H1 (cell line): Measurements from ENCODE around the gene SNAP29. TPM values are rescaled to one million over a fixed set of nuclear protein-coding genes. Genes with fewer than 3 reads are reported as not detected.

Experiments used
- ATF3 ChIP-seq: IDR thresholded peaks from 2 replicates; pipeline ENCODE4 v1.6.1; 2011; ENCODE audit warnings: low read depth, mild to moderate bottlenecking, low read length; ENCODE audit not compliant: insufficient read depth
- BCL11A ChIP-seq, 2 experiments: IDR thresholded peaks; one replicate each; pipeline ENCODE4 v1.6.1; 2011; ENCODE audit warnings: low read depth in 2 of 2, low read length in 2 of 2, mild to moderate bottlenecking in 2 of 2
- BRCA1 ChIP-seq: IDR thresholded peaks from 2 replicates; pipeline ENCODE4 v1.6.1; 2012; ENCODE audit warnings: low read depth, low read length, improper control_type of control experiment
- CBX8 ChIP-seq: fragments of 300-800, 300-1000 bp; sonication (generic); IDR thresholded peaks from 2 replicates; pipeline ENCODE4 v1.7.1; 2016; ENCODE audit warnings: low read depth, low read length, borderline replicate concordance
- CREB1 ChIP-seq: IDR thresholded peaks from 2 replicates; pipeline ENCODE4 v1.6.1; 2012; ENCODE audit warnings: inconsistent platforms
- KDM4A ChIP-seq: IDR thresholded peaks from one replicate; pipeline ENCODE4 v1.7.1; 2012; ENCODE audit warnings: low read depth, mild to moderate bottlenecking, moderate library complexity, low read length, inconsistent platforms; ENCODE audit not compliant: severe bottlenecking
- POLR2AphosphoS5 ChIP-seq: IDR thresholded peaks from 2 replicates; pipeline ENCODE4 v1.6.1; 2011; ENCODE audit warnings: low read depth, low read length
- POU5F1 ChIP-seq: IDR thresholded peaks from 2 replicates; pipeline ENCODE4 v1.6.1; 2011; ENCODE audit warnings: low read depth, mild to moderate bottlenecking, low read length, moderate library complexity
- RNF2 ChIP-seq: fragments of 200-900, 300-1000 bp; sonication (generic); IDR thresholded peaks from 2 replicates; pipeline ENCODE4 v1.7.1; 2016; ENCODE audit warnings: borderline replicate concordance, low read depth, mild to moderate bottlenecking, antibody characterized with exemption, low read length; ENCODE audit not compliant: poor library complexity, severe bottlenecking; ENCODE audit errors: missing control alignments
- SIRT6 ChIP-seq: IDR thresholded peaks from one replicate; pipeline ENCODE4 v1.7.1; 2012; ENCODE audit warnings: low read length, inconsistent platforms
- SP4 ChIP-seq: IDR thresholded peaks from 2 replicates; pipeline ENCODE4 v1.6.1; 2012; ENCODE audit warnings: low read length, inconsistent platforms
- polyA plus RNA-seq, 7 experiments: library from polyadenylated mRNA; depleted of rRNA in 3 of 7; stranded (reverse) in 5 of 7; unstranded in 2 of 7; fragments of >200 nt in 5 of 7; fragments of 200-250 nt in 2 of 7; gene quantifications; 1 replicate in 5 of 7; 2 replicates in 1 of 7; 4 replicates in 1 of 7; pipeline versions ENCODE4 v1.2.1 to v1.2.3, GENCODE V29; 2011 to 2013; ENCODE audit warnings: missing spikeins in 2 of 7, mixed read lengths in 2 of 7
- total RNA-seq: library from RNA; stranded (reverse); fragmentation: NEBNext Ultra II Directional; extraction: Animal tissue kit (Norgen Biotek cat#: 25700); gene quantifications from 2 replicates; pipeline ENCODE4 v1.2.1, GENCODE V29; 2021
- TF ChIP-seq, protein P1 (sequence below): fragments of 300-600 bp; sonication (generic); IDR thresholded peaks from 2 replicates; pipeline ENCODE4 v1.7.1; 2012; ENCODE audit warnings: low read length, moderate library complexity, mild to moderate bottlenecking, inconsistent platforms; ENCODE audit not compliant: insufficient replicate concordance

Gene SNAP29
- total and polyA plus RNA-seq, 2 of the 8 experiments (the other 6 are each of a cell fraction or from before 2014, with no cell fraction given), result 11.8 to 15.0 TPM

DNA sequence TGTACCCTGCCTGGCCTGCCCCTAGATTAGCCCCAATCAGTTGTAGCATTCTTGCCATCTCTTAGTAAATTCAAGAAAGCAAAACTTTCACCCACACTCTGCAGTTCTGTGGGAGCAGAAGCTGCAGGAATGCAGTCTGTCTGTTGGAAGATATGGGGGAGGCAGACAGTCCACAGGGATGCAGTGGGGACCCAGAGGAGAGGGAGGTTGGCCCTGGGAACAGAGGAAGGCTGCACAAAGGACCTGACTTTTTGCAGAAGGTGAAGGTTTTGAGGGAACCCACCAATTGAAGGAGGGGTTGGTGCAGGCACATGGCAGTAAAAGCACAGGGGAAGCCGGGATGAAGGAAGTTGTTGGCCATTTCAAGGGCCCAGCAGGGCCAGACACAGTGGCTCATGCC is 16.5 kb downstream of the SNAP29 start (continued):
- TF ChIP-seq, protein P1, sequence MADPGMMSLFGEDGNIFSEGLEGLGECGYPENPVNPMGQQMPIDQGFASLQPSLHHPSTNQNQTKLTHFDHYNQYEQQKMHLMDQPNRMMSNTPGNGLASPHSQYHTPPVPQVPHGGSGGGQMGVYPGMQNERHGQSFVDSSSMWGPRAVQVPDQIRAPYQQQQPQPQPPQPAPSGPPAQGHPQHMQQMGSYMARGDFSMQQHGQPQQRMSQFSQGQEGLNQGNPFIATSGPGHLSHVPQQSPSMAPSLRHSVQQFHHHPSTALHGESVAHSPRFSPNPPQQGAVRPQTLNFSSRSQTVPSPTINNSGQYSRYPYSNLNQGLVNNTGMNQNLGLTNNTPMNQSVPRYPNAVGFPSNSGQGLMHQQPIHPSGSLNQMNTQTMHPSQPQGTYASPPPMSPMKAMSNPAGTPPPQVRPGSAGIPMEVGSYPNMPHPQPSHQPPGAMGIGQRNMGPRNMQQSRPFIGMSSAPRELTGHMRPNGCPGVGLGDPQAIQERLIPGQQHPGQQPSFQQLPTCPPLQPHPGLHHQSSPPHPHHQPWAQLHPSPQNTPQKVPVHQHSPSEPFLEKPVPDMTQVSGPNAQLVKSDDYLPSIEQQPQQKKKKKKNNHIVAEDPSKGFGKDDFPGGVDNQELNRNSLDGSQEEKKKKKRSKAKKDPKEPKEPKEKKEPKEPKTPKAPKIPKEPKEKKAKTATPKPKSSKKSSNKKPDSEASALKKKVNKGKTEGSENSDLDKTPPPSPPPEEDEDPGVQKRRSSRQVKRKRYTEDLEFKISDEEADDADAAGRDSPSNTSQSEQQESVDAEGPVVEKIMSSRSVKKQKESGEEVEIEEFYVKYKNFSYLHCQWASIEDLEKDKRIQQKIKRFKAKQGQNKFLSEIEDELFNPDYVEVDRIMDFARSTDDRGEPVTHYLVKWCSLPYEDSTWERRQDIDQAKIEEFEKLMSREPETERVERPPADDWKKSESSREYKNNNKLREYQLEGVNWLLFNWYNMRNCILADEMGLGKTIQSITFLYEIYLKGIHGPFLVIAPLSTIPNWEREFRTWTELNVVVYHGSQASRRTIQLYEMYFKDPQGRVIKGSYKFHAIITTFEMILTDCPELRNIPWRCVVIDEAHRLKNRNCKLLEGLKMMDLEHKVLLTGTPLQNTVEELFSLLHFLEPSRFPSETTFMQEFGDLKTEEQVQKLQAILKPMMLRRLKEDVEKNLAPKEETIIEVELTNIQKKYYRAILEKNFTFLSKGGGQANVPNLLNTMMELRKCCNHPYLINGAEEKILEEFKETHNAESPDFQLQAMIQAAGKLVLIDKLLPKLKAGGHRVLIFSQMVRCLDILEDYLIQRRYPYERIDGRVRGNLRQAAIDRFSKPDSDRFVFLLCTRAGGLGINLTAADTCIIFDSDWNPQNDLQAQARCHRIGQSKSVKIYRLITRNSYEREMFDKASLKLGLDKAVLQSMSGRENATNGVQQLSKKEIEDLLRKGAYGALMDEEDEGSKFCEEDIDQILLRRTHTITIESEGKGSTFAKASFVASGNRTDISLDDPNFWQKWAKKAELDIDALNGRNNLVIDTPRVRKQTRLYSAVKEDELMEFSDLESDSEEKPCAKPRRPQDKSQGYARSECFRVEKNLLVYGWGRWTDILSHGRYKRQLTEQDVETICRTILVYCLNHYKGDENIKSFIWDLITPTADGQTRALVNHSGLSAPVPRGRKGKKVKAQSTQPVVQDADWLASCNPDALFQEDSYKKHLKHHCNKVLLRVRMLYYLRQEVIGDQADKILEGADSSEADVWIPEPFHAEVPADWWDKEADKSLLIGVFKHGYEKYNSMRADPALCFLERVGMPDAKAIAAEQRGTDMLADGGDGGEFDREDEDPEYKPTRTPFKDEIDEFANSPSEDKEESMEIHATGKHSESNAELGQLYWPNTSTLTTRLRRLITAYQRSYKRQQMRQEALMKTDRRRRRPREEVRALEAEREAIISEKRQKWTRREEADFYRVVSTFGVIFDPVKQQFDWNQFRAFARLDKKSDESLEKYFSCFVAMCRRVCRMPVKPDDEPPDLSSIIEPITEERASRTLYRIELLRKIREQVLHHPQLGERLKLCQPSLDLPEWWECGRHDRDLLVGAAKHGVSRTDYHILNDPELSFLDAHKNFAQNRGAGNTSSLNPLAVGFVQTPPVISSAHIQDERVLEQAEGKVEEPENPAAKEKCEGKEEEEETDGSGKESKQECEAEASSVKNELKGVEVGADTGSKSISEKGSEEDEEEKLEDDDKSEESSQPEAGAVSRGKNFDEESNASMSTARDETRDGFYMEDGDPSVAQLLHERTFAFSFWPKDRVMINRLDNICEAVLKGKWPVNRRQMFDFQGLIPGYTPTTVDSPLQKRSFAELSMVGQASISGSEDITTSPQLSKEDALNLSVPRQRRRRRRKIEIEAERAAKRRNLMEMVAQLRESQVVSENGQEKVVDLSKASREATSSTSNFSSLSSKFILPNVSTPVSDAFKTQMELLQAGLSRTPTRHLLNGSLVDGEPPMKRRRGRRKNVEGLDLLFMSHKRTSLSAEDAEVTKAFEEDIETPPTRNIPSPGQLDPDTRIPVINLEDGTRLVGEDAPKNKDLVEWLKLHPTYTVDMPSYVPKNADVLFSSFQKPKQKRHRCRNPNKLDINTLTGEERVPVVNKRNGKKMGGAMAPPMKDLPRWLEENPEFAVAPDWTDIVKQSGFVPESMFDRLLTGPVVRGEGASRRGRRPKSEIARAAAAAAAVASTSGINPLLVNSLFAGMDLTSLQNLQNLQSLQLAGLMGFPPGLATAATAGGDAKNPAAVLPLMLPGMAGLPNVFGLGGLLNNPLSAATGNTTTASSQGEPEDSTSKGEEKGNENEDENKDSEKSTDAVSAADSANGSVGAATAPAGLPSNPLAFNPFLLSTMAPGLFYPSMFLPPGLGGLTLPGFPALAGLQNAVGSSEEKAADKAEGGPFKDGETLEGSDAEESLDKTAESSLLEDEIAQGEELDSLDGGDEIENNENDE, result no peak
- TF ChIP-seq ATF3, result no peak
- no peak for TF ChIP-seq SIRT6
- no peak for TF ChIP-seq RNF2
- no peak for TF ChIP-seq POLR2AphosphoS5
- TF ChIP-seq POU5F1, result no peak
- no peak for TF ChIP-seq CBX8
- TF ChIP-seq BRCA1, result no peak
- no peak for TF ChIP-seq KDM4A
- no peak for TF ChIP-seq BCL11A (IDR thresholded peaks at IDR 0.05; ENCODE audit: low read depth in 2 of 2, low read length in 2 of 2)
- TF ChIP-seq CREB1, result no peak
- no peak for TF ChIP-seq SP4
